H1 (cell line): ENCODE results near the gene KRTAP19-2. TPM values are rescaled to one million over a fixed set of nuclear protein-coding genes. Genes with fewer than 3 reads are reported as not detected.

Experiments
- CHD7 ChIP-seq: fragments of 300-600 bp; sonication (generic); IDR thresholded peaks from 2 replicates; pipeline ENCODE4 v1.7.1; 2012; ENCODE audit warnings: low read length, moderate library complexity, mild to moderate bottlenecking, inconsistent platforms; ENCODE audit not compliant: insufficient replicate concordance
- TCF12 ChIP-seq: IDR thresholded peaks from 2 replicates; pipeline ENCODE4 v1.6.1; 2011; ENCODE audit warnings: low read depth, mild to moderate bottlenecking, low read length
- polyA plus RNA-seq, 7 experiments: library from polyadenylated mRNA; depleted of rRNA in 3 of 7; stranded (reverse) in 5 of 7; unstranded in 2 of 7; fragments of >200 nt in 5 of 7; fragments of 200-250 nt in 2 of 7; gene quantifications; 1 replicate in 5 of 7; 2 replicates in 1 of 7; 4 replicates in 1 of 7; pipeline versions ENCODE4 v1.2.1 to v1.2.3, GENCODE V29; 2011 to 2013; ENCODE audit warnings: missing spikeins in 2 of 7, mixed read lengths in 2 of 7
- total RNA-seq: library from RNA; stranded (reverse); fragmentation: NEBNext Ultra II Directional; extraction: Animal tissue kit (Norgen Biotek cat#: 25700); gene quantifications from 2 replicates; pipeline ENCODE4 v1.2.1, GENCODE V29; 2021

Gene KRTAP19-2
- total and polyA plus RNA-seq, 2 of the 8 experiments (the other 6 are each of a cell fraction or from before 2014, with no cell fraction given): not detected

- TF ChIP-seq CHD7 (no peak), TCF12 (no peak)
- TF ChIP-seq, all 59 proteins: peak for 0
These were observed 28.4 kb upstream of the KRTAP19-2 start (continued) for GRCh38 chr21:30515681-30516080.
